Right atrium auricular region (tissue), 2 donors: Measurements from ENCODE around the gene TAOK1. TPM values are rescaled to one million over a fixed set of nuclear protein-coding genes. Genes with fewer than 3 reads are reported as not detected.
A peak's percentile ranks its signal among the peaks of the same experiment; 100 is the strongest.

Experiments used
- DNase-seq: peaks from one replicate; pipeline ENCODE4 v3.0.0-alpha.2; 2019; ENCODE audit warnings: low spot score
- H3K27ac ChIP-seq, 2 donors: fragments of 200-600 bp; sonication (generic); 1 replicate in 1 of 2; 2 replicates in 1 of 2; pipeline ENCODE4 v1.5.1; 2016 to 2019
- H3K27me3 ChIP-seq, 2 donors: fragments of 200-600 bp; sonication (generic); one replicate each; pipeline versions ENCODE4 v1.5.1 to v1.6.0; 2017 to 2019
- H3K36me3 ChIP-seq: fragments of 200-600 bp; sonication (generic); one replicate; pipeline ENCODE4 v1.5.1; 2016
- H3K4me1 ChIP-seq, 2 donors: fragments of 200-600 bp; sonication (generic); one replicate each; pipeline versions ENCODE4 v1.5.1 to v1.6.0; 2017 to 2019
- H3K4me3 ChIP-seq, 2 donors: fragments of 200-600 bp; sonication (generic); 1 replicate in 1 of 2; 2 replicates in 1 of 2; pipeline ENCODE4 v1.5.1; 2017 to 2019; ENCODE audit warnings: mild to moderate bottlenecking in 1 of 2, moderate library complexity in 1 of 2
- H3K9me3 ChIP-seq, 2 donors: fragments of 200-600 bp; sonication (generic); one replicate each; pipeline ENCODE4 v1.5.1; 2019
- total RNA-seq, 2 donors: library from RNA; depleted of rRNA; stranded (reverse); fragments of >200 nt; gene quantifications; one replicate each; pipeline ENCODE4 v1.1.0, GENCODE V29; 2016
- TF ChIP-seq, protein P1 (sequence below), 2 donors: fragments of 200-600 bp; sonication (generic); IDR thresholded peaks; one replicate each; pipeline ENCODE4 v1.5.1; 2019; ENCODE audit warnings: antibody characterized with exemption in 2 of 2

TAOK1 gene
- total RNA-seq, 2 donors from 2014 or later: 42.9 to 45.1 TPM

DNA sequence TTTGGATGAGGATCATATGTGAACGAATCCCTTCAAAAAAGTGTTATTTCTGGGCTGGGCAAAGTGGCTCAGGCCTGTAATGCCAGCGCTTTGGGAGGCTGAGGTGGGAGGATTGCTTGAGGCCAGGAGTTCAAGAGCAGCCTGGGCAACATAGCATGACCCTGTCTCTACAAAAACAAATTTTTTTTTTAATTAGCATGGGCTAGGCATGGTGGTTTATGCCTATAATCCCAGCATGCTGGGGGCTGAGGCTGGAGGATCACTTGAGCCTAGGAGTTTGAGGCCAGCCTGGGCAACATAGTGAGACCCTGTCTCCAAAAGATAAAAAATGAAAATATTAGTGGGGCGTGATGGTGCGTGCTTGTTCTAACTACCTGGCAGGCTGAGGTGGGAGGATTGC is 4.6 kb downstream of the TAOK1 start:
- no peak overlapping the region for H3K27ac ChIP-seq

DNA sequence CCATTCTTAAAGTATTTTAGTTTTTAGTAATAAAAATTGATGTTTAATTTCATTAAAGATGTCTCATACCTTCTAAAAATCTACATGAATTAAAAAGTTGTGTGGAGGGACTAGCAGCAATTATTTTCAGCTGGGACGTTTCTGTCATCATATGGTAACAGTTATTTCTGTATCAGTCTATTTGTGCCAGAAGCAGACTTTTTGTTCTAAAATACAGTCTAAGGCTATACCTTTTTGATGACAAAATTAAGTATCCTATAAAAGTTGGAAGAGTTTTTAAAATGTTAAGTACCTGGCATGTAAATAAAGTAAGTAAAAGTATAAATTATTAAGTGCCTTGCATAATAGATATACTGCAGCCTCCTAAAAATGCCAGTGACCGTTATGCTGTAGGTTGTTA is 5.9 kb downstream of the TAOK1 start:
- Histone ChIP-seq H3K4me1 (peaks cover 0 to 26% of the 10 kb centered on the region in 2 donors), H3K9me3 (no peaks in the 10 kb centered on the region), H3K27ac (no peak overlapping the region), H3K27me3 (no peaks in the 10 kb centered on the region), H3K36me3 (peaks cover 17% of the 10 kb centered on the region), H3K4me3 (no peak overlapping the region)
- DNase-seq: no peak
- TF ChIP-seq, protein P1, sequence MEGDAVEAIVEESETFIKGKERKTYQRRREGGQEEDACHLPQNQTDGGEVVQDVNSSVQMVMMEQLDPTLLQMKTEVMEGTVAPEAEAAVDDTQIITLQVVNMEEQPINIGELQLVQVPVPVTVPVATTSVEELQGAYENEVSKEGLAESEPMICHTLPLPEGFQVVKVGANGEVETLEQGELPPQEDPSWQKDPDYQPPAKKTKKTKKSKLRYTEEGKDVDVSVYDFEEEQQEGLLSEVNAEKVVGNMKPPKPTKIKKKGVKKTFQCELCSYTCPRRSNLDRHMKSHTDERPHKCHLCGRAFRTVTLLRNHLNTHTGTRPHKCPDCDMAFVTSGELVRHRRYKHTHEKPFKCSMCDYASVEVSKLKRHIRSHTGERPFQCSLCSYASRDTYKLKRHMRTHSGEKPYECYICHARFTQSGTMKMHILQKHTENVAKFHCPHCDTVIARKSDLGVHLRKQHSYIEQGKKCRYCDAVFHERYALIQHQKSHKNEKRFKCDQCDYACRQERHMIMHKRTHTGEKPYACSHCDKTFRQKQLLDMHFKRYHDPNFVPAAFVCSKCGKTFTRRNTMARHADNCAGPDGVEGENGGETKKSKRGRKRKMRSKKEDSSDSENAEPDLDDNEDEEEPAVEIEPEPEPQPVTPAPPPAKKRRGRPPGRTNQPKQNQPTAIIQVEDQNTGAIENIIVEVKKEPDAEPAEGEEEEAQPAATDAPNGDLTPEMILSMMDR (IDR thresholded peaks at IDR 0.05): no peak

More for the DNA sequence above, 4.6 kb downstream of the TAOK1 start:
- H3K36me3 ChIP-seq: peaks cover 14% of the 10 kb centered on the region
- no peaks in the 10 kb centered on the region for H3K27me3 ChIP-seq
- no peaks in the 10 kb centered on the region for H3K9me3 ChIP-seq
- TF ChIP-seq, protein P1 (IDR thresholded peaks at IDR 0.05): no peak
- DNase-seq: no peak
- no peak overlapping the region for H3K4me3 ChIP-seq
- H3K4me1 ChIP-seq: peaks cover 0 to 26% of the 10 kb centered on the region in 2 donors

DNA sequence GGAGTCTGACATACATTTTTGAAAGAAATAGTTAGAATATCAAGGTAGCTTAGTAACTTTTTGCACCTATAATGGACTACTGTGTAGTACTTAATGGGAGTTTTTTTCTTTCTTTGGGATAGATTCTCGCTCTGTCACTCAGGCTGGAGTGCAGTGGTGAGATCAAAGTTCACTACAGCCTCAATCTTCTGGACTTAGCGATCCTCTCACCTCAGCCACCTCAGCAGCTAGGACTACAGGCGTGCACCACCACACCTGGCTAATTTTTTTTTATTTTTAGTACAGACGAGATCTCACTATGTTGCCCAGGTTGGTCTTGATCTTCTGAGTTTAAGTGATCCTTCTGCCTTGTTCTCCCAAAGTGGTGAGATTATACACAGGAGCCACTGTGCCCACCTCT is 9.5 kb downstream of the TAOK1 start:
- no peaks in the 10 kb centered on the region for H3K4me1 ChIP-seq
- H3K27me3 ChIP-seq: no peaks in the 10 kb centered on the region
- H3K27ac ChIP-seq: no peak overlapping the region
- H3K36me3 ChIP-seq: peaks cover 22% of the 10 kb centered on the region
- TF ChIP-seq, protein P1 (IDR thresholded peaks at IDR 0.05): no peak
- no peaks in the 10 kb centered on the region for H3K9me3 ChIP-seq
- DNase-seq: peak; percentile 11
- H3K4me3 ChIP-seq: no peak overlapping the region

DNA sequence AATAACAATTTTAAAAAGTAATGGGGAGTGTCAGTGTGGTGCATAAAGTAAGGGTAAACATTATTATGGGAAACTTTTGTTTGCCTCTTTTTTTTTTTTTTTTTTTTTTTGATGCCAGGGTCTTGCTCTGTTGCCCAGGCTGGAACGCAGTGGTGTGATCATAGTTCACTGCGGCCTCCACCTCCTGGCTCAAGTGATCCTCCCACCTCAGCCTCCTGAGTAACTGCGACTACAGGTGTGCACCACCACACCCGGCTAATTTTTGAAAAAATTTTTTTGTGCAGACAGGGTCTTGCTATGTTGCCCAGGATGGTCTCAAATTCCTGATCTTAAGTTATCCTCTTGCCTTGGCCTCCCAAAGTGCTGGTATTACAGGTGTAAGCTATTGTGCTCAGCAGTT is 10.7 kb downstream of the TAOK1 start:
- TF ChIP-seq, protein P1 (IDR thresholded peaks at IDR 0.05): no peak
- H3K4me3 ChIP-seq: no peak overlapping the region
- peak; percentile 43 for DNase-seq
- H3K36me3 ChIP-seq: peaks cover 22% of the 10 kb centered on the region
- H3K4me1 ChIP-seq: no peaks in the 10 kb centered on the region
- no peaks in the 10 kb centered on the region for H3K9me3 ChIP-seq
- no peak overlapping the region for H3K27ac ChIP-seq
- no peaks in the 10 kb centered on the region for H3K27me3 ChIP-seq

DNA sequence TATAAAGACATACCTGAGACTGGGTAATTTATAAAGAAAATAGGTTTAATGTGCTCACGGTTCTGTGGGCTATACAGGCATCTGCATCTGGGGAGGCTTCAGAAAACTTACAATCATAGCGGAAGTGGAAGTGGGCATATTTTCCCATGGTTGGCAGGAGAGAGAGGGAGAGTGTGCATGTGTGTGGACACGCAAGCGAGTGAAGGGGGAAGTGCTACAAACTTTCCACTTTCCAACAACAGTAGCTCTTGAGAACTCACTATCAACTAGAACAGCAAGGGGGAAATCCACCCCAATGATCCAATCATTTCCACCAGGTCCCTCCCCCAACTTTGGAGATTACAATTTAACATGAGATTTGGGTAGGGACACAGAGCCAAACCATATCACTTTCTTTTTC is 11.1 kb downstream of the TAOK1 start:
- Histone ChIP-seq H3K36me3 (peaks cover 22% of the 10 kb centered on the region), H3K4me1 (no peaks in the 10 kb centered on the region), H3K4me3 (no peak overlapping the region), H3K27me3 (no peaks in the 10 kb centered on the region), H3K9me3 (no peaks in the 10 kb centered on the region), H3K27ac (no peak overlapping the region)
- TF ChIP-seq, protein P1 (IDR thresholded peaks at IDR 0.05): no peak
- DNase-seq: peak; percentile 48

DNA sequence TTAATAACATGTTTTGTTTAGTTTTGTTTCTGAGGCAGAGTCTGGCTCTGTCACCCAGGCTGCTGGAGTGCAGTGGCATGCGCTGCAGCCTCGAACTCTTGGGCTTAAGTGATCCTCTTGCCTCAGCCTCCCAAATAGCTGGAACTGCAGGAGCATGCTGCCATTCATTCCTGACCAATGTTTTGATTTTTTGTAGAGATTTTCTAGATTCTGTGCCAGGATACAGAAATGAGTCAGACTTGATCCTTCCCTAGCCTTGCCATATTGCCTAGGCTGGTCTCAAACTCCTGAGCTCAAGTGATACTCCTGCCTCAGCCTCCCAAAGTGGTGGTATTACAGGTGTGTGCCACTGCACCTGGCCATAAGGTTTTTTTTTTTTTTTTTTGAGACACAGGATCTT is 17.7 kb downstream of the TAOK1 start:
- Histone ChIP-seq H3K4me3 (no peak overlapping the region), H3K9me3 (no peaks in the 10 kb centered on the region), H3K27me3 (no peaks in the 10 kb centered on the region), H3K27ac (no peak overlapping the region), H3K36me3 (peaks cover 9% of the 10 kb centered on the region), H3K4me1 (peaks cover 0 to 15% of the 10 kb centered on the region in 2 donors)
- no peak for DNase-seq
- TF ChIP-seq, protein P1 (IDR thresholded peaks at IDR 0.05): no peak
